Stimulated activated CD4-positive, alpha-beta T cell treated with anti-CD3 and anti-CD28 coated beads, Interleukin-4, amount 100 ng/mL, for 4 hours (primary cell): ENCODE results near the gene CYP27A1.
A peak's percentile ranks its signal among the peaks of the same experiment; 100 is the strongest.
"Not testable (repeated sequence)": the region's sequence is repeated elsewhere in the genome, so short reads cannot be mapped to it uniquely, and the experiment has no call there.

ENCODE experiments used
- DNase-seq, 2 experiments: peaks; one replicate each; pipeline ENCODE4 v3.0.0-alpha.2; 2020

CYP27A1 gene

DNA sequence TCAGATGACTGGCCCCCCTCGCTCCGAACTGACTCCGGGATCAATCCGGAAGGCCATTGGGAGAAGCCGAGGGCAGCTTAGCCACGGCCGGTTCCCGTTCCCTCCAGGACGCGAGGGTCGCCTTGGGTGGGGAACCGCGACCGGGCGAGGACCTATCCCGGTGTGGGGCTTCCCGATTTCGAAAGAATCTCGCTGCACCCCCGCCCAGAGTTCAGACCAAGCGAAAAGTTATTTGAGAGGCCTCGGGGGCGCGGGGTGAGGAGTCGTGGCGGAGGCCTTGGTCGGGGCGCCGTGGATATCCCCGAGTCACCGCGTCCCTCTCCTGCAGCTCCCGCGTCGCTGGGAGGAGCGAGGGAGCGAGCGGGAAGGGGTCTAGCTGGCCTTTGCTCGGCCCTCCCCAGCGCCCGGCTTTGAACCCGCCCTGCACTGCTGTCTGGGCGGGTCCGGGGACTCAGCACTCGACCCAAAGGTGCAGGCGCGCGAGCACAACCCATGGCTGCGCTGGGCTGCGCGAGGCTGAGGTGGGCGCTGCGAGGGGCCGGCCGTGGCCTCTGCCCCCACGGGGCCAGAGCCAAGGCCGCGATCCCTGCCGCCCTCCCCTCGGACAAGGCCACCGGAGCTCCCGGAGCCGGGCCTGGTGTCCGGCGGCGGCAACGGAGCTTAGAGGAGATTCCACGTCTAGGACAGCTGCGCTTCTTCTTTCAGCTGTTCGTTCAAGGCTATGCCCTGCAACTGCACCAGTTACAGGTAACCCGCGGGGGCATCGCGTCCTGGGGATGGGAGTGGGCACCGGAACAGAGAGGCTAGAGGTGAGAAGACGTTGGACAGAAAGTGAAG is at the start of gene CYP27A1:
TSS of gene CYP27A1 (plus strand) at position 457 of the 837 bp plus-strand sequence. CDS start at position 493, 36 bp downstream.
- DNase-seq = peak in 1 of 2 experiments; percentile 2

DNA sequence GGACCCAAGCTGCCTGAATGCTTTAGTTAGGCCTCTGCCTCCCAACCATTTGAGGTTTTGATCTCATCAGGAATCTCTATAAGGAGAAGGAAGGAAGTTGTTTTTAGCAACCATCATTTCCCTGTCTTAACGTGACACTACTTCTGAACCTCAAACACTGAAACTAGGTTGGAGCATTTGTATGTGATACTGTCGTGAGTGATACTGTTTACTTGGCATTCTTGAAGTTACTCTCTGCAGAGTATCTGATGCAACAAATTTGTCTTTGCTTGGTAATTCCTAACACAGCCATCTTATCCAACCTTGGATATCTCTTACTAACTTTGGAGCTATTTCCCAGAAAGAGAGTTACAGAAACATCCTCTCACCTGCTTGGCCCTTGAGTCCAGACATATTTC is 49.2 kb upstream of the CYP27A1 start:
- no peak for DNase-seq

DNA sequence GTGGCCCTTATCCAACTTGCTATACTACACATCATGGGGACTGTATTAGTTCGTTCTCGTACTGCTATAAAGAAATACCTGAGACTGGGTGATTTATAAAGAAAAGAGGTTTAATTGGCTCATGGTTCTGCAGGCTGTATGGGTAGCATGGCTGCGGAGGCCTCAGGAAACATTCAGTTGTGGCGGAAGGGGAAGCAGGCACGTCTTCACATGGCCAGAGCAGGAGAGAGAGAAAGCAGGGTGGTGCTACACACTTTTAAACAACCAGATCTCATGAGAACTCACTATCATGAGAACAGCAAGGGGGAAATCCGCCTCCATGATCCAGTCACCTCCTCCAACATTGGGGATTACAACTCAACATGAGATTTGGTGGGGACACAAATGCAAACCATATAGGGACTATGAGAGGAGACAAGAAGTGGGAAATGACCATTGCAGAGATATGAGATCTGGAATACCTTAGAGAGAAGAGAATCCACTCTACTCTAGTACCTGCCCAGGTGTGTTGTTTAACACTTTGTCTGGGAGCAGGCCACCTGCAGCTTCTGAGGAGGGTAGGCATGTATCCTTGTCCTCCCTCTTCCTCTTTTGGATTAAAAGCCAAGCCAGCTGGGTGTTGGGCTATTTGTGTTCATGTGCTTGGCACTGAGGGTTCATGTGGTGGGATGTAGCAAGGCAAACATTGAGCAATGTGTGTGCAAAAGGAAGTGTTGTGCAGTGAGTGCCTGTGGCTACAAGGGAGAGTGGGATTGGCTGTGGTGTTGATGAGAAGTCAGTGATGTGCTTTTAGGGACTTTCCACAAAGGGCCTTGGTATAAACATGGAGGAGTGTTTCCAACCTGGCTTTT is 48.6 kb upstream of the CYP27A1 start:
- DNase-seq = peak in 1 of 2 experiments; percentile 6

DNA sequence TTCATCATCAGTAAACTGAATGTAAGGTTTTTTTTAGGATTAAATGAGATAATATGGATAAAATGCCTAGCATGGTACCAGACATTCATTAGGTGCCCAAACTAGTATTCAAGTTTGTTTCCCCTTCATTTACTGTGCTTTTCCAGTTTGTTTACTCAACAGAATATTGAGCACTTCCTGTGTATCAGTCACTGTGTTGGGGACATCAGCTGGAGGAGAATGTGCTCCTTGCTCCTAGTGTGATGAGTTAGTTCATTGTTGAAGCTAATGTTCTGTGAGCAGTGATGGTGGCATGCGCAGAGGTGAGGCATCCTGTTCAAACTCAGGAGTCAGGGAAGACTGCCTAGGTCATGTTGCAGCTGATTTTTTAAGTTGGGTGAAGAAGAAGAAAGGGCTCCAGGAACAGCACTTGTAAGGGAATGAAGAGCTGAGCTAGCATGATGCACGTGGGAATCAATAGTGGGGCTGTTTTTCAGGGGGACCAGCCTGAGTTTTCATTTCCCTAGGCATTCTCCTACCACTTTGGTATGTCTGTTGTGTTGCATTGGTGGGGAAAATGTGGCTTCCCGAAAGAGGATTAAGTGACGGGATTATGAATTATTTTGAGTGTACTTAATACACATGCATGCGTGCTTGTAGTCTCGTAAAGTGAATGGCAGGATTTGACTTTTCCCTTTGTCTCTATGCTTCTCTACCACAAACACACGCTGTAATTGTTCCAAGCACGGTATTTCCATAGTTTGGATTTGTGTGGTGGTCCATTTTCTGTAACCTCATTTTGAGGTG is 47.6 kb upstream of the CYP27A1 start:
- DNase-seq = no peak

DNA sequence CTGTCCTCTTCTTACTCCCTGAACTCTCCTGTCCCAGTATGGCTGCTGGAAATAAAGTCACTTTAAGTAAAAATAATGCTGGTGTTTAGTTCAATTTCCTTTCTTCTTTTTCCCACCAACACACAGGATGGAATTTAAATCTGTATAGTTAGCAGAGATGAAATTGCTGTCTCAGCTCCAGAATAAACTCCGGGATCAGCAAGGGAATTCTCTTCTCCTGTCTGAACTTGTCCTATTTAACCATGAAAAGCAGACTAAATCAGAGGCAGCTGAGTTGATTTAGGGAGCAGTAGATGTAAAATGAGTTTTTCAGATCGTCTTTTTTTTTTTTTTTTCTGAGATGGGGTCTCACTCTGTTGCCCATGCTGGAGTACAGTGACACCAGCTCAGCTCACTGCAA is 45.4 kb upstream of the CYP27A1 start:
- no peak for DNase-seq

DNA sequence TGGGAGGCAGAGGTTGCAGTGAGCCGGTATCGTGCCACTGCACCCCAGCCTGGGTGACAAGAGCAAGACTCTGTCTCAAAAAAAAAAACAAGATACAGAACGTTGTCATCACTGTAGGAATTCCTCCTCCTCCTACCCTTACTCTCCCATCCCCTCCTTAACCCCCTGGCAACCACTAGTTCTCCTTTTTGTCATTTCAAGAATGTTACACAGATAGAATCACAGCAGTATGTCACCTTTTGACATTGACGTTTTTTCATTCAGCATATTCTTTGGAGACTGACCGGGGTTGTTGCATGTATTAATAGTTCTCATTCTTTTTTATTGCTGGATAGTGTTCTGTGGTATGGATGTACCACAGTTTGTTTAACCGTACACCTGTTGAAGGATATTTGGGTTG is 38.9 kb upstream of the CYP27A1 start:
- DNase-seq = no peak

DNA sequence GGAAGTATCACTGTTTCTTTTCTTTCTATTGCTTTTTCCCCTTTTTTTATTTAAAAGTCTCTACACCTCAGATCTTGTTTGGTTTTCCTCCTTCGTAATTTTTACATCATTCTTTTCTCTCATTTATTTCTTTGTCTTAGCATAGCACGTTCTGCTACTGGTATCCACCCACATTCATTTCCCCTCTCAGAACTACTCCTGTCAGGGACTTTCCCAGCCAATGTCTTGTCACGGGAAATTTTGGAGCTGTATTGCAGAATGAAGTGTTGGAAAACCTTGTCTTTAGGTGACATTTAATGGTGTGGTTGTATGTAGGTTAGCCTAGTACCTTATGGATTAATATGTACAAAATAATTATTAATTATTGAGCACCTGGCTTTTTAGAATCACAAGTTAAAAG is 37.3 kb upstream of the CYP27A1 start:
- no peak for DNase-seq

DNA sequence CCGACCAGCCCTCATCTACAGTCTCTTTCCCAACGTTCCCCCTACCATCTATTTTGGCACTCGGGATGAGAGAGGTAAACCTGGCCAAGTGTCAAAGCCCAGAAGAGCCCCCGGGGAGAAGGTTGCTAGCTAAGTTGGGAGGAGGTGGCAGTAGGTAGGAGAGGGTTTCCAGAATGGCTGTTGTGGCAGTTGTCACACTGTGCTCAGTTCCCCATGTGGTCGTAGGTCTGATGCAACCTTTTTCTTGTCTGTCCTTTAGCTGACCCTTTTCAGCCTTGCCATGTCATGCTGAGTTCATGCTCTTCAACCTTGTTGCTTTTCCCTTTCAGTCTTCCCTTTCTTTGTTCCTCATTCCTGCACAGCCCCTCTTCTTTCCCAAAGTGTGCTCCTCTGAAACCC is 36.8 kb upstream of the CYP27A1 start:
- no peak for DNase-seq

DNA sequence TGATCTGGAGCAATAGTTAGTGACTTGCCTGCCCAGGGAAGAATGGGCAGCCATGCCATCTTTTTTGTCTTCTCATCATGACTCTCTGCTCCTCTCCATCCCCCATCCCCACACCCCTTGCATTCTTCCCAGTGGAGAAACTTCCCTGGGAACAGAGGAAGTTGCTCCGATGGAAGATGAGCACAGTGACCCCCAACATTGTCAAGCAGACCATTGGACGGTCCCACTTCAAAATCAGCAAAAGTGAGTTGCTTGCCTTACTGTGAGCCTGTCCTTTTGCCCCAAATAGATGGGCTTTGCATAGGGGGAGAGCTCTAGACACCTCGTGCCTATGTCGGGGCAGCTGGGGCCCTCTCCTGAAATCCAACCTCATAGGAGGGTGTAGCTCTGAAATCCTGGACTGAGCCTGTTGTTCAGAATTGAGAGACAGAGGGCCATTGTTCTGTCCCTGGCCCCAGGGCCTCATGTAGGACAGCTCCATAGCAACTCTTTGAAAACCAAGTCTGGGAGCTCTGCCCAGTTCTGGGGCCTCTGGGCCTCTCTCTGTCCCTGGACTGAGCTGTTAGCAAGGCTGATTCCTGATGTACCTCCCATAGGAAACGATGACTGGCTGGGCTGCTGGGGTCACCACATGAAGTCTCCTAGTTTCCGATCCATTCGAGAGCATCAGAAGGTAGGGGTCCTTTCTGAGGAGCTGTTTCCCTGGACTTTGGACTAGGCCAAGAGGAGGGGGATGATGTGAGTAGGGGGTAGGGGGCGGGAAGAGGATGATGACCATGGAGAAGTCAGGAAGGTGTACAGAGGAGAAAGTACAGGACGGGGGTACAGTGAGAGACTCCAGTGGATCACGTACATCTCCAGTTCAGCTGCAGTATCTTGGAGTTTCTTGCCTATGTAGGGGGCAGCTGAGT is 36.1 kb upstream of the CYP27A1 start:
- no peak for DNase-seq

DNA sequence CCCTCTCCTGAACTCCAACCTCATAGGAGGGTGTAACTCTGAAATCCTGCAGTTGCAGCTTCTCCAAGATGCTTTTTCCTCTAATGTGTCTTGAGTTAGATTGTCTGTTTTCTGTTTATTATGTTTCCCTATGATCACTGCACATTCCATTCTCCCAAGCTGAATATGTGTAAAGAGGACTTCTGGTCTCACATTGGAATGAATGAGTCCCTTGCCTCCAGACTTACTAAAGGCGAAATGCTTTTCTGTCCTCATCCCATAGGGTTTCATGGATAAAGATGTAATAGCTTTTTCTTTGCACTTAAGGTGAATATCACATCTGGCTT is 35.5 kb upstream of the CYP27A1 start:
- DNase-seq = no peak

DNA sequence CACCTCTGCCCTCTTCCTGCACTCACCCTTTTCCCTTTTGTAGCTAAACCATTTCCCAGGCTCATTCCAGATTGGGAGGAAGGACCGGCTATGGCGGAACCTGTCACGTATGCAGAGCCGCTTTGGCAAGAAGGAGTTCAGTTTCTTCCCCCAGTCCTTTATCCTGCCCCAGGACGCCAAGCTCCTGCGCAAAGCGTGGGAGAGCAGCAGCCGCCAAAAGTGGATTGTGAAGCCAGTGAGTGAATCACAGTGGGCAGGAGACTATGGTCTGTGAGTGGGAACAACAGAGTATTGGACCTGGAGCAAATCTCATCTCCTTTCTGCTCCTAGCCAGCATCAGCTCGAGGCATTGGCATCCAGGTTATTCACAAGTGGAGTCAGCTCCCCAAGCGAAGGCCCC is 35.0 kb upstream of the CYP27A1 start:
- DNase-seq = no peak

DNA sequence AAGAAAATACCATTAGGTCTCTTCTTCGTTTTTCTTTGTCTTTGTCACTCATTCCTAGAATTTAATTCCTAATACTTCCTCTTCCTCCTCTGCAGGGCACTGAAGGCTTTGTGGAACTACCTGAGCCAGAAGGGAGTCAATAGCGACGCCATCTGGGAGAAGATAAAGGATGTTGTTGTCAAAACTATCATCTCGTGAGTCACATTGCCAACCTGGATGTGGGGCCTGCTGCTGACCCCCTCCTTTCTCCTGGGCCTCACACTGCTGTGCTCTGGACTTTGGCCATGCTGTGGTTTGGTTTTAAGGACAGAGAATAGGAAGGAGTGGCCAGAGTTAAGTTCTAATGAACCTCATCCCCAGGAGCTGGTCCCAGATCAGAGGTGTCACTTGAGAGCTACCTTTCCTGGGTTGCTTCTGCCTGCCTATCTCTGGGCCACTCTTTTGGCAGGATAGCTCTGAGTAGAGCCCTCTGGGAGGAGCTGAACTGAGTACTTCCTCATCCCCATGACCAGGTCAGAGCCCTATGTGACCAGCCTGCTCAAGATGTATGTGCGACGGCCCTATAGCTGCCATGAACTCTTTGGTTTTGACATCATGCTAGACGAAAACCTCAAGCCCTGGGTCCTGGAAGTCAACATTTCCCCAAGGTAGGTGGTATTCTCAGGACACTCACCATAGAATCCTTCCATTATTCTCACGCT is 33.1 kb upstream of the CYP27A1 start:
- DNase-seq = no peak

DNA sequence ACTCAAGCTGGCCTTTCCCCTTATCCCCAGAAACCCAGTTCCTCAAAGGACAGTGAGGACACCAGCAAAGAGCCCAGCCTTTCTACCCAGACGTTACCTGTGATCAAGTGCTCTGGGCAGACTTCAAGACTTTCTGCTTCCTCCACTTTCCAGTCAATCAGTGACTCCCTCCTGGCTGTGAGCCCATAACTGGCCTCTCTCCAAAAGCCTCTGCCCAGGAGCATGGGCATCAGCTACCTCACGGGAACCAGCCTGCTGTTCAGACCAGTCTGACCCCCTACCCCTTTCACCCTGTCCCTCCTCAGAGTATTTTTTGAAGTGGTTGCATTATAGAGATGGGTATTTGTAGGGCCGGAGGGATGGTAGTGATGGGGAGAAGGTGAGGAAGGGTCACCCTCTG is 27.7 kb upstream of the CYP27A1 start:
- DNase-seq = no peak

DNA sequence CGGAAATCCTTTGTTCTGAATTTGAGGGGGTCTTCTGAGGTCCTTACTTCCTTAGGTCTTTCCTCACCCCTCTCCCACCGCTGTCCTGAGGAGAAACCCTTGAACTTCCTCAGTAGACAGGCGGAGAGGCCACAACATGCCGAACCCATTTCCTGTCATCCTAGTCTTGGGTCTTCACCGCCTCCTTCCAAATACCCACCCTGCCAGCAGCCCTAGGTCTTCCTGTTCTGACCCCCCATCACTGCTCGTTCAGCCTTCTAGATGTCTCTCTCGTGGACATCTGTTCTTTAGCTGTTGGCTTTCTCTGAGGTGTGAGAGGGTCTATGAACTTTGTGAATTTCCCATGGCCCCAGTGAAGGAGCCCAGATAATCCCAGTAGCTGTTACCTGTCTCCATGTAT is 27.2 kb upstream of the CYP27A1 start:
- DNase-seq = no peak

DNA sequence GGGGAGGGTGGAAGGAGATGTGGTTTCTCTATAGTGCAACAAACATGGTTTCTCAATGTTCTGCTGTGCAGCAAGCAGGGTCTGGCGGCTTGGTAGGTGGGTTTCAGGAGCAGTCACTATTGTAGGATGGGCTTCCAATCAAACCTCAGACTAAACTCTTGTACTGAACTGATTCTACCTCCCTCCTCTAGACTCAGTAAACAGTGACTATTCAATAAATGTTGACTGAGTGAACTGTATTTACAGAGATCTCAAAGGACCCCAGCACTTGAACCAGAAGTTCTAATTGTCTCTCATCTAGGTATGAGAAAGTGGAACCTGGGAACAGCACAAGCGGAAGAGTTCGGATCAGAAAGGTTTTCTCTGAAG is 26.8 kb upstream of the CYP27A1 start:
- DNase-seq = no peak

DNA sequence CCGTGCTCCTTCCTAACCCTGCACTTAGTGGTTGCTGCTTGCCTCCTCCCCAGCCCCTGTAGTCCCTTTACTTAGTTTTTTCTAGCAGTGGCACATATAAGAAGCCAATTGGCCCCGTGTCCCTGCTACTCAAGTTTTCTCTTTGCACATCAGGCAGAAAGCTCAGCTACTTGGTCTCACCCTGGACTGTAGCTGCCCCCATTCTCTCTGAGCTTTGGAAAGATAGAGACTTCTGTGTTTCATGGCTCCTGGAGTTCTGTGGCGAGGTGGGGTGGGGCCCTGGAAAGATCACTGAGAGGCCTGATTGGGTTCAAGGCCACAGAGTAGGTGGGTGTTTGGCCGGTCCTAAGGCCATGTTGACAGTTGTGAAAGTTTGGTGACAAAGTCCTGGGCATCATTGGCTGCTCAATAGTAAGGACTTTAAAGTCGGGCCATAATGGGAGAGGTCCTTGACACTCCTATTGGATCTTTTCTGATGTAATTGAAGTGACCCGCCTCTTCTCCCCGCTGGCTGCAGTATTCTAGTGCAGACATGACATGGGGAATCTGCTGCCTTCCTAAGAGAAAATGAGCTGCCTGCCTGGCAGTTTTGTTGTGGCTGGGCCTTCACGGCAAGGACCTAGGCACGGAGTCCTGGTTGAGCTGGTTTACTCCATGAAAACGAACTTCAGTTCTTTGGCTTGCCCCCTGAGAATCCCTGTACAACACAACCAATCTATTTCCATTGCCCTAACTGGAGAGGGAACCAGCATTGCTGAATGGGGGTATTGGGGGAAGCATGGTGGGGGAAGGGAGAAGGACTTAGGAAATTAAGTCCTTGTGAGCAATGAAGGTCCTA is 26.2 kb upstream of the CYP27A1 start:
- no peak for DNase-seq

DNA sequence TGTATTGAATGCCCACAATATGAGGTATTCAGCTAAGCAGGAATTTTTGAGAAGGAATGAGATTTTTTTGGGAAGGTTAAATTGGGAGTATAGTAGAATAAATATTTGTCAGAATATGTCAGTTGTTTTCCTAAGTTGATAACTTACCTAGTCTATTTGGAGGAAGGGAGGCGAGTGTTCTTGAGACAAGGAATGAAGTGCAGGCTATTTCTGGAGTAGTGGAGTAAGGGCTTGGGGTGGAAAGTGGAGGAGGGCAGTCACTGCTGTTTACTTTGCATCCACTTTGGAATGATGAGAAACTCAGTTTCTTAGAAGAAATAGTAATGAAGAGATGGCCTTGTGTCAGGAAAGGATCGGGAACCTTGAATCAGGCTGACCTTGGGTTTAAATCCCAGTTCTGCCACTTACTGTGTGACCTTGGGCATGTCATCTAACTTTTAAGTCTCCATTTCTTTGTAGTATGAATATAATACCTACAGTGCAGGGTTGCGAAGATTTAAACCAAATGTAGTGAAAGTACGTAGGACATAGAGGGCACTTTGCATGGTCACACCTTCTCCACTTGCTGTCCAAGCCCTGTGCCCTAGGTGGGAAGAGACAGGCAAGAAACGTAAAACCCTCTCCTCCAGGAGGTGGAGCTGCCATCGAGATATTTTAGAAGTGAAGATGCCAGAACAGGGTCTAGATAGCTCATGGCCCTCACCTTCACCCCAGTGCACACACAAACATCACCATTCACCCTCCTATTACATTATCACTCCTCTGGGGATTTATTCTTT is 25.2 kb upstream of the CYP27A1 start:
- DNase-seq = no peak

DNA sequence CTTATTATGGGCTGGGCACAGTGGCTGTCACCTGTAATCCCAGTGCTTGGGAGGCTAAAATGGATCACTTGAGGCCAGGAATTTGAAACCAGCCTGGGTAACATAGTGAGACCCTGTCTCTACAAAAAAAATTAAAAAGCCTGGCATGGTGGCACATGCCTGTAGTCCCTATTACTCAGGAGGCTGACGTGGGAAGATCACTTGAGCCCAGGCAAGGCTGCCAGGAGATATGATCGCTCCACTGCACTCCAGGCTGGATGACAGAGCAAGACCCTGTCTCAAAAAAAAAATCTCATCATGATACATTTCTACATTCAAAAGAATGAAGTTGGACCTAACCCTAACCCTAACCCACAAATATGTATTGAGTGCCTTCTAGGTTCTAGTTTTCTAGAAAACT is 20.2 kb upstream of the CYP27A1 start:
- no peak for DNase-seq

DNA sequence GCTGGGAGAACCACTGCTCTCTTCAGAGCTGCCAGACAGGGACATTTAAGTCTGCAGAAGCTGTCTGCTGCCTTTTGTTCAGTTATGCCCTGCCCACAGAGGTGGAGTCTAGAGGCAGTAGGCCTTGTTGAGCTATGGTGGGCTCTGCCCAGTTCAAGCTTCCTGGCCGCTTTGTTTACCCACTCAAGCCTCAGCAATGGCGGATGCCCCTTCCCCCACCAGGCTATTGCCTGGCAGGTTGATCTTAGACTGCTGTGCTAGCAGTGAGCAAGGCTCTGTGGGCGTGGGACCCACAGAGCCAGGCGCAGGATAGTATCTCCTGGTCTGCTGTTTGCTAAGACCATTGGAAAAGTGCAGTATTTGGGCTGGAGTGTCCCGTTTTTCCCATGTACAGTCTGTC is 9.2 kb upstream of the CYP27A1 start:
- DNase-seq = not testable (repeated sequence)

DNA sequence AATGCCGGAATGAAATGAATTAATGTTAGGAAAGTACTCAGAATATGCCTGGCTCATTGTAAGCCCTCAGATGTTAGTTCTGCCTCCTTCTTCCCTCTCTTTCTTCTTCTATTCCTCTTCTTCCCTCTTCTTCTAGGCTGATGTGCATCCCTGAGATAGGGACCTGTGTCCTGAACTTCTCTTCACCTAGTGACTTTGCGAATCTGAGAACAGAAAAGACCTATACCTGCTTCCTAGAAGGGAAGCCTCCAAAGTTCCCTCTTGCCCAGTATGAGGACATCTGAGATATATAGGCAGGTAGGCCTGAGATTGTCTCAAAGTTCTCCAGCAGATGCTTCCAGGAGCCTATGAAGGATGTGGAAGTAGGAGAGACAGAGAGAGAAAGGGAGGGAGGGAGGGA is 8.1 kb upstream of the CYP27A1 start:
- no peak for DNase-seq
